NT2/D1 (cell line): ENCODE results near the gene PHACTR2.

Experiments
- DNase-seq: peaks from one replicate; pipeline ENCODE4 v3.0.0-alpha.2; 2011; ENCODE audit warnings: low read depth, low spot score
- H3K27me3 ChIP-seq: 2 replicates; pipeline ENCODE4 v1.6.0; 2011; ENCODE audit warnings: mild to moderate bottlenecking; ENCODE audit not compliant: insufficient read length, insufficient read depth
- H3K36me3 ChIP-seq: 2 replicates; pipeline ENCODE4 v1.6.1; 2011; ENCODE audit warnings: mild to moderate bottlenecking, low read length, mixed read lengths; ENCODE audit not compliant: insufficient read depth, insufficient read length
- H3K4me1 ChIP-seq: 2 replicates; pipeline ENCODE4 v1.5.1; 2011; ENCODE audit not compliant: insufficient read depth, insufficient read length
- H3K4me3 ChIP-seq: 2 replicates; pipeline ENCODE4 v1.5.1; 2011; ENCODE audit warnings: low read depth; ENCODE audit not compliant: insufficient read length
- H3K9ac ChIP-seq: 2 replicates; pipeline ENCODE4 v1.6.0; 2011; ENCODE audit warnings: low read depth; ENCODE audit not compliant: insufficient read length
- H3K9me3 ChIP-seq: 2 replicates; pipeline ENCODE4 v1.5.1; 2011; ENCODE audit warnings: mild to moderate bottlenecking, low read length; ENCODE audit not compliant: insufficient read depth
- SUZ12 ChIP-seq: IDR thresholded peaks from 2 replicates; pipeline ENCODE4 v1.6.1; 2011; ENCODE audit not compliant: insufficient read length, insufficient read depth; ENCODE audit errors: extremely low read depth
- YY1 ChIP-seq: IDR thresholded peaks from 2 replicates; pipeline ENCODE4 v1.6.1; 2011; ENCODE audit not compliant: insufficient read length, insufficient read depth
- ZNF274 ChIP-seq: IDR thresholded peaks from 2 replicates; pipeline ENCODE4 v1.6.1; 2011; ENCODE audit warnings: mild to moderate bottlenecking, low read depth, low read length

The PHACTR2 gene

DNA sequence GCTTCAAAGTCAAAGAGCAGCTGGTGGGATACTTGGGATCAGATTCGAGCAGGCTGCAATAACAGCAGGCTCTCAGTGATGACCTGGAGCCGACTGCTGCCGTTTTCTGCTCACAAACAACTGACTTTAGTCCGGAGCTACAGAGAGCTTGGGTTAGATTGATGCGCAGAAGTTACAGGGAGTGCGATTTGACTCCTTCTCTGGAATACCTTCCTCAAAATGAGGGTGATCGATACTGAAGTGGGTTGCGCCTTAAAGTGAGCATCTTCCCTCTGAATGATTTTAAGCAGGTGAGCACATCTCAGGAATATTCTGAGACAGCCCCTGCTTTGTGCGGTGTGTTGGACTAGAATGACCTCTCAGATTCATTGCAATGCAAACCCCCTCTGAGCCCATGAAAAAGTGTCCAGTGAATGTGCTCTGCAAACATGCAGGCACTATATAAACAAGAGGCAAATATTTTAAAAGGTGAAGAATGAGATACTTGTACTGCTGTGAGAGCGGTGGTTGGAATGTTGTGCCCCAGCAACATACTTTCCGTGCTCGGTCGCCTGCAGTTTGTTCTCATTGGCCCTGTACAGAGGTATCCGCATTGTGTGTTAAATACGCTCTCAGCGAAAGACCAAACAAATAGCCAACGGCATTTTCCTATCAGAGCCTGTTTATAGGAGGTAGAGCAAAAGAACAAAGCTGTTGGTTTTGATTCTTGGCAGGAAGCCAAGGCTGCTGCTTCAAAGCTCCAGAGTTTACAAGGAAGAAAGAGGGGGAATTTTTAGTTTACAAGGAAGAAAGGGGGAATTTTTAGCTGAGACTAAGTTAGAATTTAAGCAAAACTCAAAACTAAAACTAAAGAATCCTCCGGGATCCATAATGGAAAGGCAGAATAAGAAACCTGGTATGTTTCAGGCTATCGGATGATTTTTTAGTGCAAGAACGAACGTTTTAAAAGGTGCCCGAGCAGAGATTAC, 67.7 kb downstream of the PHACTR2 start:
- no peak overlapping the region for H3K9ac ChIP-seq
- no peak for TF ChIP-seq SUZ12
- TF ChIP-seq ZNF274: no peak
- no peak for TF ChIP-seq YY1
- peaks cover 6% of the 10 kb centered on the region for H3K4me1 ChIP-seq
- H3K9me3 ChIP-seq: no peaks in the 10 kb centered on the region
- H3K27me3 ChIP-seq: peaks cover 48% of the 10 kb centered on the region
- H3K36me3 ChIP-seq: no peaks in the 10 kb centered on the region
- no peak overlapping the region for H3K4me3 ChIP-seq
- DNase-seq: no peak

DNA sequence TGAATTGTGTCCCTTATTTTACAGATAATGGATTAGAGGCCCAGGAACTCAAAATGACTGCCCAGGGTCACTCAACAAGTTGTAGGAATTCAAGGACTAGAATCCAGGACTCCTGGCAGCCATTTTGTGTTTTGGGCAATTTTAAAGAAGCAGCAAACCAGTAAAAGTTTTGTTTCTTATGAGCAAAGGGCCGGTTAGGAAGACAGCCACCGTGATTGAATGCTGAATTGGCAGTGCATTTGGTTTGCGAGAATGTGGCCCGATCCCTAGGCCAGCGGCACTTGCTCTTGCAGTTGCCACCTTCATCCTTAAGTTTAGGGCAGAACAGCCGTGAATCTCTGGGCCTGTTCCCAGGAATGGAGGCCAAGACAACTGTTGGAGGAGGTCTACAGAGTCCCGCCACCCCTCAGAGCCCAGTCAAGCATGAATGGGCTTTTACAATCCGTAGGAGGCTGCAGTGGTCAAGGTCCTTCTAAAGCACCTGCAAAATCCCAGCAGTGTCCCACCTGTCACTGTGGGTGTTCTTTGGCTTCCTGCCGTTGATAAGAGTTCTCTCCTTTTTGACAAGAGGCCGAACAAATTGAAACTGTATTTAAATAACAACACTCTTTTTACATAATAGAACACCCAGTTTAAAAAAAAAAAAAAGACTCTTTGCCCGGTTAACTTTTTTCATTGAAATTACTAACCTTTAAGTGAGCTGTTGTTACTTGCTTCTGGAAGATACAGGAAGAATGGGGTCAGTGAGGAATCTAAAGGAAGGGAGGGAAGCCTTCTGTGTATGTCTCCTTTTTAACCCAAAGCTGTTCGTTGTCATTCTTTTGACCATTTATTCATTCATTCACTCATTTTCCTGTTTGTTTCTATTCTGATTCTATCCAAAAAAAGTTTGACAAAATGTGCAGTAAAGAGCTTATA, 68.7 kb downstream of the PHACTR2 start:
- Histone ChIP-seq H3K27me3 (peaks cover 48% of the 10 kb centered on the region), H3K36me3 (no peaks in the 10 kb centered on the region), H3K4me1 (peaks cover 6% of the 10 kb centered on the region), H3K9me3 (no peaks in the 10 kb centered on the region), H3K4me3 (no peak overlapping the region), H3K9ac (no peak overlapping the region)
- no peak for TF ChIP-seq ZNF274
- no peak for TF ChIP-seq SUZ12
- TF ChIP-seq YY1: no peak
- DNase-seq: peak; percentile 76

DNA sequence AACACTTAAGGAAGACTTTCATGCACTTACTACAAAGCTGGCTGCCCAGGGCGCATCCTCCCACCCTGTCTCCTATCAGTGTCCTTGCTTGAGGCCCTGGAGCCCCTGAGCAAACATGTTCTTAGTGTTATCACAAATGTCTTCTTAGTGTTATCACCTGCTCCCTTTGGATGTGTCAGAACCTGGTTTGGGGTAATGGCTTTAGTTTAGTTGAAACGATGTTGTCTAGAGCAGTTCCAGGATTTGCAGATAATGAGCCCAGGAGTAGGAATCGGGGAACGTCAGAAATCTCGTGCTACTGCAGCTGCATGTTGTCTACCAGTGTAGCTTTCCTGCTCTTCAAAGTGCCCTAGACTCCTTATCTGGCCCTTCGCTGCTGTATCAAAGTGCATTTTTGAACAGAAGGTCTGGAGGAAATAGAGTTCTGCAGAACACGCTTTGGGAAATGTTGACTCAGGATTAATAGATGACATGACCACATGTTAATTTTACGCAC, 69.6 kb downstream of the PHACTR2 start:
- peaks cover 6% of the 10 kb centered on the region for H3K4me1 ChIP-seq
- no peak for DNase-seq

DNA sequence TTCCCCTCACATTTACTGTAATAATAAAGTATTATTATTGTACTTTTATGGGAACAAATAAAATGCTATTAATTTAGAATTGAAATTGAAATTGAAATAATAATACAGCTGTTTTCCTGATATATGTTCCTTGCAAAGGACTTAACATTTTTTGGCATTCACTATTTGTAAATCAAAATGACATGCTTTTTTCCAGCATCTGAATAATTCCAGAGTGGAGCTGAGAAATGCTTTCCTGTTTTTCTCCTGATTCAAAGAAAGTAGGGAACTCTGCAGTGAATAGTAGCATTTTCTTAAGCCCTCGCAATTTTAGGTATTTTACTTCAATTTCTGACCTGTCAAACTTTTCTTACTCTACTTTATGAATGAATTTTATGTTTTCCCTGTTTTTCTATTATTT, 72.1 kb downstream of the PHACTR2 start:
- DNase-seq: no peak
- no peak overlapping the region for H3K4me3 ChIP-seq
- peaks cover 5% of the 10 kb centered on the region for H3K4me1 ChIP-seq
- no peak for TF ChIP-seq SUZ12
- no peak for TF ChIP-seq ZNF274
- no peak for TF ChIP-seq YY1
- no peak overlapping the region for H3K9ac ChIP-seq
- H3K27me3 ChIP-seq: peaks cover 37% of the 10 kb centered on the region
- H3K36me3 ChIP-seq: peaks cover 4% of the 10 kb centered on the region
- H3K9me3 ChIP-seq: no peaks in the 10 kb centered on the region

More for the DNA sequence above, 69.6 kb downstream of the PHACTR2 start:
- H3K4me3 ChIP-seq: no peak overlapping the region
- no peaks in the 10 kb centered on the region for H3K36me3 ChIP-seq
- no peak overlapping the region for H3K9ac ChIP-seq
- peaks cover 48% of the 10 kb centered on the region for H3K27me3 ChIP-seq
- TF ChIP-seq ZNF274: no peak
- TF ChIP-seq YY1: no peak
- no peak for TF ChIP-seq SUZ12
- no peaks in the 10 kb centered on the region for H3K9me3 ChIP-seq

DNA sequence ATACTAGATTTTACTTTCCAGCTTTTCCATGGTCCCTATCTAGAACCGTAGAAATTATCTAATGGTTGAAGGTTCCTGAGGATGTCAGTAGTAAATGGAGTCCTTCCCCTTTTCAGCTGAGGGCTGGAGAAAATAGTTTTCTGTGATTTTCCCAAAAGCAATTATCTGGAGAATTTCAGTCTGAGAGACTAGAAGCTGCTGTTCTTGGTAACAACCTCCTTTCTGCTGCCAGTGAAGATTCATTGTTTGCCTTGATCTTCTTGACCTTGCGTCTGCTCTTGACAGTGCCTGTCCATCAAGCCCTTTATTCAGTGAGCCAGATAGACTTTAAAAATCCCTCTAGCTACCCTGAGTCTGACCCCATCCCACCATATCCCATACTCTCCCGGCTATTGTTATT, 73.1 kb downstream of the PHACTR2 start:
- no peaks in the 10 kb centered on the region for H3K9me3 ChIP-seq
- H3K36me3 ChIP-seq: peaks cover 13% of the 10 kb centered on the region
- peaks cover 29% of the 10 kb centered on the region for H3K27me3 ChIP-seq
- TF ChIP-seq SUZ12: no peak
- TF ChIP-seq YY1: no peak
- TF ChIP-seq ZNF274: no peak
- H3K4me3 ChIP-seq: no peak overlapping the region
- DNase-seq: no peak
- no peaks in the 10 kb centered on the region for H3K4me1 ChIP-seq
- no peak overlapping the region for H3K9ac ChIP-seq

DNA sequence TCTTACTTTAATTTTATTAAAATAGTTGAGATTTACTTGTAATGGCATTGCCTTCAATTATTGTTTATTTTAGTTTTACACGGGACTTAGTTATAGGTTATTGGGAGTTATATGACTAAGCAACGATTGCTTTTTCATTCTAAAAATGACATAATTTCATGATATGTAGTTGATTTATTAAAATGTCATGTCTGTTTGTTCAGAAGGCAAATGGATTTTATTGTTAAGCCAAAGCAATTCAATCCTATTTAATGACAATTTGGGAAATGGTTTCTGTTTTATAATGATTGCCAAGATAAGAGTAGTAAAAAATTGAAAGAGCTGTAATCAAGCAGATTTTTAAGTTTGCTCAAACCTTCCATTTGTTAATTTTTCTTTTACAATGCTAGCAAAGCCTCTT, 74.7 kb downstream of the PHACTR2 start:
- peaks cover 23% of the 10 kb centered on the region for H3K27me3 ChIP-seq
- no peak overlapping the region for H3K9ac ChIP-seq
- no peak for DNase-seq
- no peak for TF ChIP-seq SUZ12
- no peak for TF ChIP-seq ZNF274
- TF ChIP-seq YY1: no peak
- H3K4me1 ChIP-seq: no peaks in the 10 kb centered on the region
- H3K36me3 ChIP-seq: peaks cover 19% of the 10 kb centered on the region
- no peaks in the 10 kb centered on the region for H3K9me3 ChIP-seq
- no peak overlapping the region for H3K4me3 ChIP-seq
